PC-3 (cell line): ENCODE data around the gene RBP4. TPM values are rescaled to one million over a fixed set of nuclear protein-coding genes. Genes with fewer than 3 reads are reported as not detected.

Source experiments
- ATAC-seq: fragments of 200-7000 bp; cut with Tn5 transposase; 2 replicates; pipeline ENCODE4 v1.9.1; 2020; ENCODE audit warnings: mild to moderate bottlenecking, moderate library complexity
- BruUV-seq: library from RNA; stranded (reverse); fragments of 400-500 nt; replicated peaks from 2 replicates; lab custom pipeline; 2021; lab: Mats Ljungman, UMichigan
- CTCF ChIA-PET: fragments of 300-600 bp; sonication (Branson Sonifier 250); formaldehyde crosslinking; loops from one replicate; lab custom pipeline; 2022; ENCODE audit warnings: antibody characterized with exemption; lab: Charles Lee
- POLR2A ChIA-PET: fragments of 300-600 bp; sonication (Branson Sonifier 250); formaldehyde crosslinking; loops from one replicate; lab custom pipeline; 2022; ENCODE audit warnings: antibody characterized with exemption; ENCODE audit not compliant: unreplicated experiment; lab: Charles Lee
- DNase-seq: peaks from one replicate; pipeline ENCODE4 v3.0.0-alpha.2; 2015
- H2AFZ ChIP-seq: fragments of 300-600 bp; sonication (generic); 2 replicates; pipeline ENCODE4 v1.6.0; 2016; ENCODE audit warnings: antibody characterized with exemption, low read length
- H3F3A ChIP-seq: fragments of 300-600 bp; sonication (generic); one replicate; pipeline ENCODE4 v1.6.0; 2017; ENCODE audit warnings: antibody characterized with exemption, low read length, control low read depth, mild to moderate bottlenecking; ENCODE audit not compliant: unreplicated experiment
- H3K27ac ChIP-seq: fragments of 300-600 bp; sonication (generic); 2 replicates; pipeline ENCODE4 v1.5.1; 2016; ENCODE audit warnings: mild to moderate bottlenecking, low read length
- H3K27me3 ChIP-seq: fragments of 300-600 bp; sonication (generic); 2 replicates; pipeline ENCODE4 v1.6.1; 2016; ENCODE audit warnings: low read length, mixed read lengths
- H3K36me3 ChIP-seq: fragments of 300-600 bp; sonication (generic); 2 replicates; pipeline ENCODE4 v1.6.1; 2016; ENCODE audit warnings: low read depth, mixed run types, low read length, mixed read lengths
- H3K4me1 ChIP-seq: fragments of 300-600 bp; sonication (generic); 2 replicates; pipeline ENCODE4 v1.5.1; 2016; ENCODE audit warnings: low read length; ENCODE audit not compliant: insufficient read depth
- H3K4me2 ChIP-seq: fragments of 300-600 bp; sonication (generic); 2 replicates; pipeline ENCODE4 v1.6.0; 2016; ENCODE audit warnings: low read length
- H3K4me3 ChIP-seq: fragments of 300-600 bp; sonication (generic); 2 replicates; pipeline ENCODE4 v1.5.1; 2016; ENCODE audit warnings: mild to moderate bottlenecking, low read length, mixed read lengths
- H3K79me2 ChIP-seq: fragments of 300-600 bp; sonication (generic); 2 replicates; pipeline ENCODE4 v1.6.1; 2017; ENCODE audit warnings: low read length, mixed read lengths
- H3K9ac ChIP-seq: fragments of 300-600 bp; sonication (generic); 2 replicates; pipeline ENCODE4 v1.6.0; 2016; ENCODE audit warnings: mild to moderate bottlenecking, low read length
- H3K9me2 ChIP-seq: fragments of 300-600 bp; sonication (generic); replicated peaks from 2 replicates; pipeline ENCODE4 v1.6.1; 2016; ENCODE audit warnings: mixed run types, low read length, mixed read lengths
- H3K9me3 ChIP-seq: fragments of 300-600 bp; sonication (generic); 2 replicates; pipeline ENCODE4 v1.6.1; 2016; ENCODE audit warnings: low read length, mixed read lengths
- H4K20me1 ChIP-seq: fragments of 300-600 bp; sonication (generic); 2 replicates; pipeline ENCODE4 v1.6.1; 2016; ENCODE audit warnings: low read length, mixed read lengths
- EZH2 ChIP-seq: fragments of 300-600 bp; sonication (generic); IDR thresholded peaks from one replicate; pipeline ENCODE4 v1.6.1; 2017; ENCODE audit warnings: antibody characterized with exemption, mild to moderate bottlenecking, low read length; ENCODE audit not compliant: unreplicated experiment
- EZH2phosphoT487 ChIP-seq: fragments of 300-600 bp; sonication (generic); IDR thresholded peaks from 2 replicates; pipeline ENCODE4 v1.6.1; 2018; ENCODE audit warnings: mild to moderate bottlenecking, antibody characterized with exemption, low read length, borderline replicate concordance
- intact Hi-C: fragments of 100-400 bp; cut with micrococcal nuclease; formaldehyde crosslinking; loops from 2 replicates; pipeline ENCODE4 v1.9.0; 2023
- total RNA-seq: library from RNA; depleted of rRNA; stranded (reverse); fragments of >200 nt; gene quantifications from 2 replicates; pipeline ENCODE4 v1.2.3, GENCODE V29; 2014
- TF ChIP-seq, protein P1 (sequence below): fragments of 300-600 bp; sonication (generic); conservative IDR thresholded peaks from 2 replicates; pipeline ENCODE4 v1.5.1; 2017; ENCODE audit warnings: antibody characterized with exemption, low read depth, mild to moderate bottlenecking, low read length

RBP4 gene
- total RNA-seq, 1 experiment from 2014 or later: 8.5 TPM

DNA sequence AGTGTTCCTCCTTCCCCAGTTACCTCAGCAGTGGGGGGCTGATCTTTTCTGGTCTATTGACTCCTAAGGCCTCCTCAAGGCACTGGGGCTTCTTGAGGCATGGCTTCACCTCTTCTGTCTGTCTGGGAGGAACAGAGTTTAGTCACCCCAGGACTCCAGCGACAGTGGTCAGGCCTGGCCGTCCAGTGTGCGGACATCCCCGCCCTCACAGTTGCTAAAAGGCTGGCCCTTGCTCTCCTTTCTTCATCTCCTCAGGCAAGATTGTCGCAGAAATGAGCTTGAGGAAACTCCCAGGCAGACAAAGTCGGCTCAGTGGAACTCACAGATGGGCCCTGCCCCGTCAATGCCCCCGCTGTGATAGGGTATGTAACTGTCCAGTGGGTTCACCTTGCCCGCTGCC, 41.5 kb downstream of the RBP4 start:
- ATAC-seq: no peak
- CTCF ChIA-PET: no interaction called here
- intact Hi-C loops: no loop called here

DNA sequence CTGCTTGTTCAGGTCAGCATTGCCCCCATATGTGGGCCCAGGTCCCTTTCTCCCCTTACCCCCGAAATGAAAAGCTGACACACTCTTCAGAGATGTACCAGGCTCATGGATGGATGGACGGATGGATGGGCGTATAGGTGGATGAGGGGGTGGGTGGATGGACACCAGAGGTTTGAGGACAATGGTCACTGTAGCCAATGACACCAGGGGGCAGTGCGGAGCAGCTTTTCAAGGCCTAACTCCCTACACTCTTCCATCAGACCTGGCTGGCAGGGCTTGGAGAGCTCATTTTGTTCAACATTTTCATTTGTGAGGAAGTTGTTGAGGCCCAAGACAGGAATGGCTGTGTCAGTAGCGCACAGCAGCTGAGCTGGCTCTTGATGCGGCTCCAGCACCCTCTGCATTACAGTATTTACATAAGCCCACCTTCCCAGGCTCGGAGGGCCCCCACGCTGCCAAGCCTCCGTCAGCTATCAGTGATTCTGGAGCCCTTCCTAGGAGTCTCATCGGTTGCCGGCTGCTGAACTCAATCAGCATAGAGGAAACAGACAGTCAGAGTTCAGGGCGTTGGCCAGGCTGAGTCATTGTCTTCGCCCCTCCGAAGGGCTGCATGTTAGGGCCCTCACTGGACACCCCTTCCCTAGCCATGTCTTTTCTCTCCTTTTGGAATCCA, 46.1 kb downstream of the RBP4 start:
- no peaks in the 10 kb centered on the region for H3K9me3 ChIP-seq
- peaks cover 5% of the 10 kb centered on the region for H3K4me1 ChIP-seq
- no peak overlapping the region for H3K4me3 ChIP-seq
- H3K27me3 ChIP-seq: no peaks in the 10 kb centered on the region
- peak overlapping the region; percentile 76 for H2AFZ ChIP-seq
- H4K20me1 ChIP-seq: no peaks in the 10 kb centered on the region
- no TSS peak for BruUV-seq
- no peak for TF ChIP-seq EZH2phosphoT487
- TF ChIP-seq, protein P1, sequence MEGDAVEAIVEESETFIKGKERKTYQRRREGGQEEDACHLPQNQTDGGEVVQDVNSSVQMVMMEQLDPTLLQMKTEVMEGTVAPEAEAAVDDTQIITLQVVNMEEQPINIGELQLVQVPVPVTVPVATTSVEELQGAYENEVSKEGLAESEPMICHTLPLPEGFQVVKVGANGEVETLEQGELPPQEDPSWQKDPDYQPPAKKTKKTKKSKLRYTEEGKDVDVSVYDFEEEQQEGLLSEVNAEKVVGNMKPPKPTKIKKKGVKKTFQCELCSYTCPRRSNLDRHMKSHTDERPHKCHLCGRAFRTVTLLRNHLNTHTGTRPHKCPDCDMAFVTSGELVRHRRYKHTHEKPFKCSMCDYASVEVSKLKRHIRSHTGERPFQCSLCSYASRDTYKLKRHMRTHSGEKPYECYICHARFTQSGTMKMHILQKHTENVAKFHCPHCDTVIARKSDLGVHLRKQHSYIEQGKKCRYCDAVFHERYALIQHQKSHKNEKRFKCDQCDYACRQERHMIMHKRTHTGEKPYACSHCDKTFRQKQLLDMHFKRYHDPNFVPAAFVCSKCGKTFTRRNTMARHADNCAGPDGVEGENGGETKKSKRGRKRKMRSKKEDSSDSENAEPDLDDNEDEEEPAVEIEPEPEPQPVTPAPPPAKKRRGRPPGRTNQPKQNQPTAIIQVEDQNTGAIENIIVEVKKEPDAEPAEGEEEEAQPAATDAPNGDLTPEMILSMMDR: peak; percentile 73
- no peaks in the 10 kb centered on the region for H3K9me2 ChIP-seq
- peak overlapping the region; percentile 51 for H3K4me2 ChIP-seq
- intact Hi-C loops: loop anchor here (1.0 kb wide), 1 partner anchor 125 kb away; no protein-coding TSS in a partner anchor
- 0 out of 2 replicates have a peak overlapping the region, but pooled peaks have one; percentile 18 for H3K27ac ChIP-seq
- ATAC-seq: peak; percentile 88
- H3K9ac ChIP-seq: no peak overlapping the region; the same call in 1 of the 2 replicates
- DNase-seq: peak; percentile 77
- POLR2A ChIA-PET: interaction anchor here (0.6 kb wide), 1 partner anchor 124 kb away, joined by 8 read pairs; no protein-coding TSS in a partner anchor
- no peaks in the 10 kb centered on the region for H3F3A ChIP-seq
- H3K36me3 ChIP-seq: no peaks in the 10 kb centered on the region
- no peaks in the 10 kb centered on the region for H3K79me2 ChIP-seq
- CTCF ChIA-PET: interaction anchor here (1.0 to 1.3 kb wide), 2 partner anchors 123 to 126 kb away, joined by 4 to 21 read pairs; no protein-coding TSS in a partner anchor

More for the DNA sequence above, 41.5 kb downstream of the RBP4 start:
- no TSS peak for BruUV-seq
- no peak overlapping the region for H3K4me3 ChIP-seq
- no peak for TF ChIP-seq EZH2
- no peak for TF ChIP-seq EZH2phosphoT487
- TF ChIP-seq, protein P1: no peak
- H3K27me3 ChIP-seq: no peaks in the 10 kb centered on the region
- H3K79me2 ChIP-seq: no peaks in the 10 kb centered on the region
- DNase-seq: no peak
- H3K9me3 ChIP-seq: no peaks in the 10 kb centered on the region
- peaks cover 5% of the 10 kb centered on the region for H3K4me1 ChIP-seq
- no peaks in the 10 kb centered on the region for H3K36me3 ChIP-seq
- POLR2A ChIA-PET: no interaction called here
- no peaks in the 10 kb centered on the region for H4K20me1 ChIP-seq
- no peak overlapping the region for H2AFZ ChIP-seq
- H3K9ac ChIP-seq: no peak overlapping the region
- H3K9me2 ChIP-seq: no peaks in the 10 kb centered on the region
- no peak overlapping the region for H3K27ac ChIP-seq
- no peak overlapping the region for H3K4me2 ChIP-seq
- no peaks in the 10 kb centered on the region for H3F3A ChIP-seq

DNA sequence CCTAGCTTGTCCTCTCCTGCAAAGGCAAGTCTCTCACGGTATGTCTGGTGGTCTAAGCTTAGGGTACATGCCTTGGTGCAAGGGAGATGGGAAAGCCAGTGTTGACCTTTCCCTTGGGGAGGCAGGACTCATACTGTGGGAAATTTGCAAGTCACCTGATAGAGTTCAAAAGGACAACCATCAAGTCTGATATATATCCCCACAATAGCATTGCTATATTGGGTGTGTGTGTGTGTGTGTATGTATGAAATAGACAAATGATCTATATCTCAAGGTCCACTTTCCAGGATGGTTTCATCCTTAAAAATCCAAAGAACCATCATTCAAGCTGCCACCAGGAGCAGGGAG, 46.7 kb downstream of the RBP4 start:
- H3K4me3 ChIP-seq: no peak overlapping the region
- CTCF ChIA-PET: interaction anchor here (1.0 to 1.3 kb wide), 2 partner anchors 124 to 126 kb away, joined by 4 to 21 read pairs; no protein-coding TSS in a partner anchor
- no peaks in the 10 kb centered on the region for H3K27me3 ChIP-seq
- H3K4me1 ChIP-seq: peaks cover 5% of the 10 kb centered on the region
- no peaks in the 10 kb centered on the region for H3K9me2 ChIP-seq
- H3K36me3 ChIP-seq: no peaks in the 10 kb centered on the region
- H3K9me3 ChIP-seq: no peaks in the 10 kb centered on the region
- ATAC-seq (no peak), DNase-seq (no peak)
- H3K9ac ChIP-seq: no peak overlapping the region
- no peak overlapping the region for H3K4me2 ChIP-seq
- POLR2A ChIA-PET: interaction anchor here (0.6 kb wide), 1 partner anchor 125 kb away, joined by 8 read pairs; no protein-coding TSS in a partner anchor
- TF ChIP-seq EZH2phosphoT487: no peak
- TF ChIP-seq, protein P1: no peak
- TF ChIP-seq EZH2: no peak
- no peak overlapping the region for H3K27ac ChIP-seq
- no TSS peak for BruUV-seq
- intact Hi-C loops: no loop called here
- H2AFZ ChIP-seq: no peak overlapping the region
- no peaks in the 10 kb centered on the region for H4K20me1 ChIP-seq
- no peaks in the 10 kb centered on the region for H3F3A ChIP-seq
- no peaks in the 10 kb centered on the region for H3K79me2 ChIP-seq
